K562 (cell line): Measurements from ENCODE around the gene CTDSPL. TPM values are rescaled to one million over a fixed set of nuclear protein-coding genes. Genes with fewer than 3 reads are reported as not detected.
A peak's percentile ranks its signal among the peaks of the same experiment; 100 is the strongest.

Experiments used
- ATAC-seq: fragments of 200-7000 bp; cut with Tn5 transposase; 3 replicates; pipeline ENCODE4 v1.9.1; 2020; ENCODE audit warnings: moderate library complexity
- BruUV-seq: library from RNA; stranded (reverse); fragments of 400-500 nt; replicated peaks from 2 replicates; lab custom pipeline; 2021; lab: Mats Ljungman, UMichigan
- CTCF ChIA-PET: fragments of 300-600 bp; formaldehyde crosslinking; extraction: SDS; loops from one replicate; lab custom pipeline; 2021; ENCODE audit warnings: low intra/inter-chr PET ratio; lab: Yijun Ruan, JAX
- POLR2A ChIA-PET: fragments of 300-600, 350-650 bp; sonication (Branson Sonifier 250); formaldehyde crosslinking; extraction: SDS; loops from one replicate; lab custom pipeline; 2021; ENCODE audit warnings: antibody characterized with exemption, inconsistent platforms; lab: Yijun Ruan, JAX
- DNase-seq, 4 experiments: peaks; one replicate each; pipeline versions ENCODE4 v3.0.0 to v3.0.0-alpha.2; 2011 to 2018; ENCODE audit warnings: low spot score in 3 of 4, mixed read lengths in 3 of 4; ENCODE audit errors: extremely low read depth in 1 of 4
- FAIRE-seq: peaks from 2 replicates; lab custom pipeline; 2011; peaks lifted over from hg19 to GRCh38; lab: Jason Lieb, UNC
- H2AFZ ChIP-seq: 2 replicates; pipeline ENCODE4 v1.6.0; 2011; ENCODE audit warnings: low read depth, low read length, control low read depth, inconsistent platforms
- H3K27ac ChIP-seq: fragments of 200-600 bp; 3 replicates; pipeline ENCODE4 v1.8.0; 2011; ENCODE audit warnings: low read depth, mild to moderate bottlenecking, control low read depth, inconsistent platforms, low read length, moderate library complexity, mixed read lengths; ENCODE audit errors: extremely low read depth
- H3K27me3 ChIP-seq, 2 experiments: fragments of 300-600 bp in 1 of 2; 2 replicates in 1 of 2; 3 replicates in 1 of 2; pipeline versions ENCODE4 v1.6.0 to v1.8.0; 2011; ENCODE audit warnings: inconsistent platforms in 2 of 2, low read length in 2 of 2, mild to moderate bottlenecking in 1 of 2, mixed read lengths in 1 of 2, moderate library complexity in 1 of 2; ENCODE audit not compliant: control insufficient read depth in 2 of 2, insufficient read depth in 2 of 2
- H3K36me3 ChIP-seq: fragments of 300-600 bp; 3 replicates; pipeline ENCODE4 v1.8.0; 2011; ENCODE audit warnings: mild to moderate bottlenecking, low read length, inconsistent platforms; ENCODE audit not compliant: control insufficient read depth, insufficient read depth
- H3K4me1 ChIP-seq, 2 experiments: fragments of 200-600 bp in 1 of 2; replicated peaks in 1 of 2; 2 replicates in 1 of 2; 3 replicates in 1 of 2; pipeline versions ENCODE4 v1.5.1 to v1.8.0; 2011; ENCODE audit warnings: inconsistent platforms in 2 of 2, low read length in 2 of 2, mild to moderate bottlenecking in 1 of 2, mixed read lengths in 1 of 2, moderate library complexity in 1 of 2; ENCODE audit not compliant: control insufficient read depth in 2 of 2, insufficient read depth in 2 of 2
- H3K4me2 ChIP-seq: 2 replicates; pipeline ENCODE4 v1.6.1; 2011; ENCODE audit warnings: low read length, control low read depth, inconsistent platforms, mixed read lengths; ENCODE audit not compliant: insufficient read depth
- H3K4me3 ChIP-seq: fragments of 200-600 bp; sonication (generic), shearing (Covaris generic); 2 replicates; pipeline ENCODE4 v1.5.1; 2016; ENCODE audit warnings: control low read depth, inconsistent platforms
- H3K79me2 ChIP-seq: fragments of 200-600 bp; 3 replicates; pipeline ENCODE4 v1.8.0; 2011; ENCODE audit warnings: low read length, inconsistent platforms; ENCODE audit not compliant: control insufficient read depth, insufficient read depth
- H3K9ac ChIP-seq, 2 experiments: 2 replicates each; pipeline versions ENCODE4 v1.6.0 to v1.6.1; 2011; ENCODE audit warnings: low read depth in 2 of 2, low read length in 2 of 2, control low read depth in 1 of 2, inconsistent platforms in 1 of 2, mild to moderate bottlenecking in 1 of 2, mixed read lengths in 1 of 2; ENCODE audit not compliant: insufficient read depth in 1 of 2
- H3K9me1 ChIP-seq: one replicate; pipeline ENCODE4 v1.6.0; 2011; ENCODE audit warnings: inconsistent platforms, mild to moderate bottlenecking, low read length, moderate library complexity; ENCODE audit not compliant: control insufficient read depth, insufficient read depth
- H3K9me3 ChIP-seq: replicated peaks from 2 replicates; pipeline ENCODE4 v1.5.1; 2011; ENCODE audit warnings: low read depth, low read length, inconsistent platforms; ENCODE audit not compliant: control insufficient read depth, insufficient read depth
- H4K20me1 ChIP-seq: replicated peaks from 2 replicates; pipeline ENCODE4 v1.6.1; 2011; ENCODE audit warnings: low read length, inconsistent platforms, mixed read lengths; ENCODE audit not compliant: control insufficient read depth, insufficient read depth
- ATF3 ChIP-seq, 2 experiments: fragments of 450-650 bp in 1 of 2; sonication (generic) in 1 of 2; formaldehyde crosslinking in 1 of 2; IDR thresholded peaks in 1 of 2; conservative IDR thresholded peaks in 1 of 2; 2 replicates each; pipeline versions ENCODE4 v1.6.1 to v1.8.1; 2016 to 2023; ENCODE audit warnings: mild to moderate bottlenecking in 2 of 2, moderate library complexity in 2 of 2, inconsistent platforms in 1 of 2, missing genetic modification reagents in 1 of 2
- DPF2 ChIP-seq: fragments of 450-650 bp; IDR thresholded peaks from 2 replicates; pipeline ENCODE4 v1.6.1; 2016
- EHMT2 ChIP-seq: fragments of 450-650 bp; IDR thresholded peaks from 2 replicates; pipeline ENCODE4 v1.6.1; 2018; ENCODE audit warnings: antibody characterized with exemption
- ETV5 ChIP-seq: sonication (generic); formaldehyde crosslinking; IDR thresholded peaks from 2 replicates; pipeline ENCODE4 v1.4.0; 2020; ENCODE audit warnings: low read depth, mild to moderate bottlenecking, missing genetic modification reagents
- FOSL1 ChIP-seq: fragments of 200-800 bp; sonication (Bioruptor generic); conservative IDR thresholded peaks from 2 replicates; pipeline ENCODE4 v1.6.1; 2016; ENCODE audit warnings: missing genetic modification characterization, missing compliant biosample characterization
- GATA2 ChIP-seq: sonication (generic); formaldehyde crosslinking; IDR thresholded peaks from 2 replicates; pipeline ENCODE4 v1.4.0; 2020; ENCODE audit warnings: mild to moderate bottlenecking, missing genetic modification reagents
- HDAC8 ChIP-seq: fragments of 450-650 bp; IDR thresholded peaks from 2 replicates; pipeline ENCODE4 v1.6.1; 2016; ENCODE audit warnings: mild to moderate bottlenecking, missing genetic modification characterization, moderate library complexity, missing compliant biosample characterization
- JUND ChIP-seq, 2 experiments: IDR thresholded peaks; 2 replicates in 1 of 2; 3 replicates in 1 of 2; pipeline ENCODE4 v1.6.1; 2011; ENCODE audit warnings: borderline replicate concordance in 2 of 2, low read depth in 2 of 2, low read length in 2 of 2, improper control_type of control experiment in 1 of 2, missing biosample characterization in 1 of 2, missing genetic modification characterization in 1 of 2, missing genetic modification reagents in 1 of 2
- KDM2B ChIP-seq: fragments of 250-450 bp; sonication (Bioruptor Pico); IDR thresholded peaks from 2 replicates; pipeline ENCODE4 v1.8.0; 2021; ENCODE audit warnings: mild to moderate bottlenecking, moderate library complexity
- USF1 ChIP-seq: sonication (generic); formaldehyde crosslinking; IDR thresholded peaks from 2 replicates; pipeline ENCODE4 v1.9.0; 2022; ENCODE audit warnings: mild to moderate bottlenecking, missing genetic modification reagents
- USF2 ChIP-seq: sonication (generic); formaldehyde crosslinking; IDR thresholded peaks from 2 replicates; pipeline ENCODE4 v1.5.0; 2020; ENCODE audit warnings: missing genetic modification reagents
- ZBTB17 ChIP-seq: fragments of 450-650 bp; formaldehyde crosslinking; IDR thresholded peaks from 2 replicates; pipeline ENCODE4 v1.4.0; 2020; ENCODE audit warnings: mild to moderate bottlenecking
- ZNF445 ChIP-seq: fragments of 250-450 bp; sonication (Bioruptor Pico); IDR thresholded peaks from 2 replicates; pipeline ENCODE4 v1.4.0; 2020; ENCODE audit warnings: low read depth, mild to moderate bottlenecking, moderate library complexity
- ZNF583 ChIP-seq: fragments of 250-450 bp; sonication (Bioruptor Pico); IDR thresholded peaks from 2 replicates; pipeline ENCODE4 v1.4.0; 2020
- WGBS: fragments of 100-300 bp; shearing (Covaris generic); methylation state at CpG from one replicate; pipeline ENCODE4 v1.1.6; 2016; ENCODE audit warnings: low coverage, mixed read lengths; ENCODE audit not compliant: insufficient coverage; ENCODE audit errors: missing lambda C conversion rate; 5-methylcytosine and 5-hydroxymethylcytosine counted together
- in situ Hi-C: fragments of 300-500 bp; cut with MboI; formaldehyde crosslinking; loops from 4 replicates; pipeline ENCODE4 v1.15.0; 2018; ENCODE audit warnings: inconsistent platforms, mixed read lengths
- intact Hi-C: fragments of 100-400 bp; cut with micrococcal nuclease; formaldehyde crosslinking; loops from 2 replicates; pipeline ENCODE4 v1.14.2; 2022
- polyA plus RNA-seq, 8 experiments: library from polyadenylated mRNA; depleted of rRNA in 4 of 8; stranded (reverse) in 5 of 8; unstranded in 3 of 8; fragments of >200 nt; fragmentation: Nextera tagmentation in 2 of 8; fragmentation: Illumina TruSeq in 1 of 8; extraction: Ambion mirVana in 2 of 8; extraction: Trizol in 1 of 8; gene quantifications; 2 replicates each; pipeline versions ENCODE4 v1.2.1 to v1.2.3, GENCODE V29; 2011 to 2014; ENCODE audit warnings: inconsistent platforms in 1 of 8, missing spikeins in 1 of 8
- total RNA-seq, 7 experiments: library from RNA; depleted of rRNA in 6 of 7; stranded (reverse); fragments of >200 nt in 6 of 7; fragmentation: Illumina TruSeq in 2 of 7; extraction: Trizol in 2 of 7; gene quantifications; 2 replicates each; pipeline versions ENCODE4 v1.2.1 to v1.2.3, GENCODE V29; 2011 to 2021; ENCODE audit warnings: low replicate concordance in 1 of 7

Gene CTDSPL
- total and polyA plus RNA-seq, 9 of the 15 experiments (the other 6 are each of a cell fraction or from before 2014, with no cell fraction given), result 5.1 to 19.3 (median 11.3) TPM

GRCh38 chr3:37849146-37849923 is 12.3 kb upstream of the CTDSPL start:
- no peak for ATAC-seq

More at GRCh38 chr3:37849146-37849923, 12.3 kb upstream of the CTDSPL start:
- ChIA-PET CTCF (no interaction called here), POLR2A (no interaction called here)
- no peak overlapping the region for H3K4me3 ChIP-seq
- no peak overlapping the region for H3K9ac ChIP-seq
- intact Hi-C loops (no loop called here), in situ Hi-C loops (no loop called here)
- H3K27me3 ChIP-seq, result no peaks in the 10 kb centered on the region; a peak in 1 of 5 replicates
- no peaks in the 10 kb centered on the region for H3K36me3 ChIP-seq
- no peak overlapping the region for H3K27ac ChIP-seq
- no peak for DNase-seq
- H4K20me1 ChIP-seq, result no peaks in the 10 kb centered on the region
- H3K79me2 ChIP-seq, result no peaks in the 10 kb centered on the region
- H3K9me1 ChIP-seq, result no peaks in the 10 kb centered on the region
- no peak overlapping the region for H3K4me2 ChIP-seq
- BruUV-seq, result no TSS peak
- no peak overlapping the region for H2AFZ ChIP-seq
- 18% methylated on average over 11 of the region's 11 CpGs for WGBS
- peak; percentile 82 for TF ChIP-seq FOSL1 (tag)
- peak; percentile 65; the same call in 1 of the 2 replicates for TF ChIP-seq ZBTB17
- TF ChIP-seq EHMT2, result no peak
- TF ChIP-seq GATA2, result peak; percentile 7; the same call in 1 of the 2 replicates
- TF ChIP-seq ATF3 (IDR thresholded peaks at IDR 0.05), result peak; percentile 47; the same call in 1 of the 2 replicates
- no peak for TF ChIP-seq ATF3 (CRISPR knock-in tag; conservative IDR thresholded peaks at IDR 0.05)
- no peak for TF ChIP-seq ZNF583 (CRISPR knock-in tag)
- 0 out of 2 replicates have a peak, but pooled peaks have one; percentile 43 for TF ChIP-seq DPF2
- TF ChIP-seq ZNF445, result no peak
- TF ChIP-seq ETV5, result no peak
- TF ChIP-seq HDAC8, result no peak
- TF ChIP-seq USF2 (CRISPR knock-in tag), result peak; percentile 45
- TF ChIP-seq USF1 (CRISPR knock-in tag), result 0 out of 2 replicates have a peak, but pooled peaks have one; percentile 17
- TF ChIP-seq JUND (IDR thresholded peaks at IDR 0.05; ENCODE audit: borderline replicate concordance, low read depth, low read length), result peak; percentile 55
- peak; percentile 66; the same call in 2 of the 3 replicates for TF ChIP-seq JUND (tag; IDR thresholded peaks at IDR 0.05; ENCODE audit: borderline replicate concordance, low read depth, low read length)
- no peak for TF ChIP-seq KDM2B (CRISPR knock-in tag)
- TF ChIP-seq, all 486 proteins: peak for 8
- Histone ChIP-seq H3K4me1 (0 out of 5 replicates have a peak, but pooled peaks cover 0 to 5% of the 10 kb centered on the region in 2 experiments), H3K9me3 (no peaks in the 10 kb centered on the region)
- no peak for FAIRE-seq
